Loucy (cell line): Measurements from ENCODE around the gene GBF1.

ENCODE experiments used
- EZH2phosphoT487 ChIP-seq: fragments of 200-600 bp; IDR thresholded peaks from 2 replicates; pipeline ENCODE4 v1.6.1; 2018; ENCODE audit warnings: antibody characterized with exemption, mild to moderate bottlenecking, moderate library complexity, borderline replicate concordance
- TF ChIP-seq, protein P1 (sequence below): fragments of 200-600 bp; sonication (generic); conservative IDR thresholded peaks from 2 replicates; pipeline ENCODE4 v1.5.1; 2014; ENCODE audit warnings: mild to moderate bottlenecking, antibody characterized with exemption, low read length

DNA sequence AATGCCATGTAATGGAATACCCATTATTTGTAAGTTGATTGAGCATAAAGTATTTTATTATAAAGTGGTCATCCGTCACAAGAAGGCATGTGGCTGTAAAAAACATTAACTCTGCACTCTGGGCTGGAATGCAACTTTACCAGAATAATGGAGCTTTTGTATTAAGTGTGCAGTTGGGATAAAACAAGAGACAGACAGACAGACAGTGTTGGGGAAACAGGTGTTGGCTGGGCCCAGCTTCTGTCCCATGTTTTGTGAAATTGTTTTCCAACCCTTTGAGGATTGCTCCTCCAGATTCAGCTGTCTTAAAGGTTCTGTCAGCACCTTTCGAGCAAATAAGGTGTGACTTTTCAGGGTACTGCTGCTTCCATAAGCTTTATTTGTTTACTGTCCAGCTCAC lies 82.3 kb downstream of the GBF1 start:
- TF ChIP-seq, protein P1, sequence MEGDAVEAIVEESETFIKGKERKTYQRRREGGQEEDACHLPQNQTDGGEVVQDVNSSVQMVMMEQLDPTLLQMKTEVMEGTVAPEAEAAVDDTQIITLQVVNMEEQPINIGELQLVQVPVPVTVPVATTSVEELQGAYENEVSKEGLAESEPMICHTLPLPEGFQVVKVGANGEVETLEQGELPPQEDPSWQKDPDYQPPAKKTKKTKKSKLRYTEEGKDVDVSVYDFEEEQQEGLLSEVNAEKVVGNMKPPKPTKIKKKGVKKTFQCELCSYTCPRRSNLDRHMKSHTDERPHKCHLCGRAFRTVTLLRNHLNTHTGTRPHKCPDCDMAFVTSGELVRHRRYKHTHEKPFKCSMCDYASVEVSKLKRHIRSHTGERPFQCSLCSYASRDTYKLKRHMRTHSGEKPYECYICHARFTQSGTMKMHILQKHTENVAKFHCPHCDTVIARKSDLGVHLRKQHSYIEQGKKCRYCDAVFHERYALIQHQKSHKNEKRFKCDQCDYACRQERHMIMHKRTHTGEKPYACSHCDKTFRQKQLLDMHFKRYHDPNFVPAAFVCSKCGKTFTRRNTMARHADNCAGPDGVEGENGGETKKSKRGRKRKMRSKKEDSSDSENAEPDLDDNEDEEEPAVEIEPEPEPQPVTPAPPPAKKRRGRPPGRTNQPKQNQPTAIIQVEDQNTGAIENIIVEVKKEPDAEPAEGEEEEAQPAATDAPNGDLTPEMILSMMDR = no peak
- TF ChIP-seq EZH2phosphoT487 = no peak
